HG02885 (cell line): ENCODE measurements around the gene ESRP2.

ENCODE experiments used
- ATAC-seq: cut with Tn5 transposase; IDR thresholded peaks from one replicate; pipeline ENCODE4 v1.9.1; 2021; ENCODE audit warnings: mild to moderate bottlenecking; ENCODE audit not compliant: unreplicated experiment, poor library complexity

Gene ESRP2

GRCh38 chr16:68179196-68179795 is 56.6 kb downstream of the ESRP2 start:
- ATAC-seq, result no peak
